Skeletal muscle satellite cell (primary cell): ENCODE data around the gene C19orf44.
"Not testable (repeated sequence)": the region's sequence is repeated elsewhere in the genome, so short reads cannot be mapped to it uniquely, and the experiment has no call there.

Experiments used
- H3K27me3 ChIP-seq: 2 replicates; pipeline ENCODE4 v1.7.0; 2013; ENCODE audit warnings: low read length; ENCODE audit not compliant: control insufficient read depth, insufficient read depth
- H3K36me3 ChIP-seq: 2 replicates; pipeline ENCODE4 v1.7.0; 2013; ENCODE audit warnings: mild to moderate bottlenecking, control low read depth, low read length; ENCODE audit not compliant: insufficient read depth
- H3K4me1 ChIP-seq: 2 replicates; pipeline ENCODE4 v1.7.0; 2013; ENCODE audit warnings: low read length; ENCODE audit not compliant: control insufficient read depth, insufficient read depth
- H3K4me2 ChIP-seq: 2 replicates; pipeline ENCODE4 v1.7.0; 2013; ENCODE audit warnings: mild to moderate bottlenecking, low read length
- H3K4me3 ChIP-seq: 2 replicates; pipeline ENCODE4 v1.7.0; 2013; ENCODE audit warnings: low read length
- H3K9ac ChIP-seq: 2 replicates; pipeline ENCODE4 v1.7.0; 2013; ENCODE audit warnings: mild to moderate bottlenecking, low read depth, low read length, moderate library complexity
- H3K9me3 ChIP-seq: replicated peaks from 2 replicates; pipeline ENCODE4 v1.7.0; 2013; ENCODE audit warnings: mild to moderate bottlenecking, control low read depth, low read length

C19orf44 gene

GRCh38 chr19:16543734-16544133 lies 47.5 kb downstream of the C19orf44 start:
- Histone ChIP-seq H3K4me3 (peak overlapping the region; percentile 99), H3K4me2 (peak overlapping the region; percentile 90), H3K9ac (peak overlapping the region; percentile 99), H3K4me1 (peaks cover 13% of the 10 kb centered on the region), H3K36me3 (peaks cover 11% of the 10 kb centered on the region)
- not testable (repeated sequence) for H3K27me3 ChIP-seq, H3K9me3 ChIP-seq

- H3K4me1 ChIP-seq: peaks cover 13% of the 10 kb centered on the region
- H3K36me3 ChIP-seq: peaks cover 8% of the 10 kb centered on the region
- H3K4me2 ChIP-seq: no peak overlapping the region
- no peak overlapping the region for H3K9ac ChIP-seq
- no peaks in the 10 kb centered on the region for H3K27me3 ChIP-seq
- no peaks in the 10 kb centered on the region for H3K9me3 ChIP-seq
- H3K4me3 ChIP-seq: no peak overlapping the region
These were observed 48.5 kb downstream of the C19orf44 start for GRCh38 chr19:16544473-16545231.

GRCh38 chr19:16548956-16549355 lies 52.8 kb downstream of the C19orf44 start:
- Histone ChIP-seq H3K27me3 (no peaks in the 10 kb centered on the region), H3K4me2 (no peak overlapping the region), H3K36me3 (peaks cover 20% of the 10 kb centered on the region), H3K4me1 (no peaks in the 10 kb centered on the region), H3K4me3 (no peak overlapping the region), H3K9me3 (no peaks in the 10 kb centered on the region), H3K9ac (no peak overlapping the region)

GRCh38 chr19:16551902-16552301 lies 55.7 kb downstream of the C19orf44 start:
- H3K36me3 ChIP-seq: peaks cover 35% of the 10 kb centered on the region
- not testable (repeated sequence) for H3K9me3 ChIP-seq, H3K9ac ChIP-seq, H3K4me1 ChIP-seq, H3K27me3 ChIP-seq, H3K4me2 ChIP-seq, H3K4me3 ChIP-seq

GRCh38 chr19:16554776-16555175 lies 58.6 kb downstream of the C19orf44 start:
- Histone ChIP-seq H3K4me1 (no peaks in the 10 kb centered on the region), H3K4me3 (no peak overlapping the region), H3K9ac (no peak overlapping the region), H3K9me3 (no peaks in the 10 kb centered on the region), H3K27me3 (no peaks in the 10 kb centered on the region), H3K4me2 (no peak overlapping the region), H3K36me3 (peaks cover 42% of the 10 kb centered on the region)

GRCh38 chr19:16559780-16560276 lies 63.6 kb downstream of the C19orf44 start:
- Histone ChIP-seq H3K36me3 (peaks cover 48% of the 10 kb centered on the region), H3K4me1 (no peaks in the 10 kb centered on the region), H3K4me2 (no peak overlapping the region), H3K9me3 (no peaks in the 10 kb centered on the region), H3K9ac (no peak overlapping the region), H3K4me3 (no peak overlapping the region), H3K27me3 (no peaks in the 10 kb centered on the region)

- Histone ChIP-seq H3K4me3 (no peak overlapping the region), H3K27me3 (no peaks in the 10 kb centered on the region), H3K9me3 (no peaks in the 10 kb centered on the region), H3K4me1 (no peaks in the 10 kb centered on the region), H3K9ac (no peak overlapping the region), H3K4me2 (no peak overlapping the region), H3K36me3 (peaks cover 46% of the 10 kb centered on the region)
These were observed 65.2 kb downstream of the C19orf44 start for GRCh38 chr19:16561382-16561781.

GRCh38 chr19:16562608-16563025 lies 66.4 kb downstream of the C19orf44 start:
- H3K27me3 ChIP-seq: no peaks in the 10 kb centered on the region
- peaks cover 54% of the 10 kb centered on the region for H3K36me3 ChIP-seq
- no peaks in the 10 kb centered on the region for H3K9me3 ChIP-seq
- no peaks in the 10 kb centered on the region for H3K4me1 ChIP-seq
- H3K9ac ChIP-seq: no peak overlapping the region
- no peak overlapping the region for H3K4me3 ChIP-seq
- H3K4me2 ChIP-seq: no peak overlapping the region

- Histone ChIP-seq H3K9me3 (no peaks in the 10 kb centered on the region), H3K9ac (no peak overlapping the region), H3K27me3 (no peaks in the 10 kb centered on the region), H3K4me3 (no peak overlapping the region), H3K36me3 (peaks cover 62% of the 10 kb centered on the region), H3K4me1 (peaks cover 6% of the 10 kb centered on the region), H3K4me2 (no peak overlapping the region)
These were observed 68.6 kb downstream of the C19orf44 start for GRCh38 chr19:16564842-16565241.

GRCh38 chr19:16566161-16566560 lies 70.0 kb downstream of the C19orf44 start:
- Histone ChIP-seq H3K36me3 (peaks cover 63% of the 10 kb centered on the region), H3K4me3 (no peak overlapping the region), H3K4me1 (peaks cover 13% of the 10 kb centered on the region), H3K27me3 (no peaks in the 10 kb centered on the region), H3K9me3 (no peaks in the 10 kb centered on the region), H3K9ac (no peak overlapping the region), H3K4me2 (no peak overlapping the region)

- H3K4me3 ChIP-seq: no peak overlapping the region
- peaks cover 17% of the 10 kb centered on the region for H3K4me1 ChIP-seq
These were observed 70.5 kb downstream of the C19orf44 start for GRCh38 chr19:16566702-16567101.

More at GRCh38 chr19:16566702-16567101, 70.5 kb downstream of the C19orf44 start:
- no peaks in the 10 kb centered on the region for H3K27me3 ChIP-seq
- H3K9me3 ChIP-seq: no peaks in the 10 kb centered on the region
- H3K36me3 ChIP-seq: peaks cover 58% of the 10 kb centered on the region
- no peak overlapping the region for H3K9ac ChIP-seq
- no peak overlapping the region for H3K4me2 ChIP-seq
